Vagina (tissue), 2 donors: ENCODE results near the gene WDR89.

Experiments used
- POLR2A ChIP-seq, 2 donors: fragments of 450-650 bp; IDR thresholded peaks; one replicate each; pipeline ENCODE4 v1.6.1; 2017; ENCODE audit warnings: antibody characterized with exemption in 2 of 2, mild to moderate bottlenecking in 2 of 2, moderate library complexity in 2 of 2
- POLR2AphosphoS5 ChIP-seq, 2 donors: sonication (generic); formaldehyde crosslinking; IDR thresholded peaks; one replicate each; pipeline ENCODE4 v1.9.0; 2017; ENCODE audit warnings: antibody characterized with exemption in 2 of 2, mild to moderate bottlenecking in 2 of 2, low read depth in 1 of 2; ENCODE audit not compliant: insufficient read depth in 1 of 2
- TF ChIP-seq, protein P1 (sequence below), 3 experiments: fragments of 450-650 bp in 2 of 3; fragments of 200-600 bp in 1 of 3; sonication (generic) in 1 of 3; IDR thresholded peaks; one replicate each; pipeline ENCODE4 v1.5.1; 2017 to 2019; ENCODE audit warnings: antibody characterized with exemption in 3 of 3, mild to moderate bottlenecking in 2 of 3, moderate library complexity in 2 of 3

DNA sequence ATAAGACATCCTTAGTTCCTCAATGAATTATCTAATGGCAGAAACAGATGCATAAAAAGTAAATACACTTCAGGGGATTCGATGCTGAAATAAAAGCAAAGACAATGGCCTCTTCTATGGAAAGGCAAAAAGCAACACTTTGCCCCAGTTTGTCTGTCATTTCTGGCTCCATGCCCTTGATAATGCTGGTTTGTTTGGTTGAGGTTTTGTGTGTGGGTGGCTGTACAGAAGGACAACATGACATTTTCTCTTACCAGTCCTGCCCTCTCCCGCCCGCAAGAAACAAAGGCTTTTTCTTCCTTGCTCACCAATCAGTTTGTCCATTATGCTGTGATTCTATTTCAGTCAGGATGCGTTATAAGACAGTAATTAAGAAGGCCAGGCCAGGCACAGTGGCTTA is 18.1 kb upstream of the WDR89 start:
- no peak for TF ChIP-seq POLR2A (IDR thresholded peaks at IDR 0.05)
- TF ChIP-seq, protein P1, sequence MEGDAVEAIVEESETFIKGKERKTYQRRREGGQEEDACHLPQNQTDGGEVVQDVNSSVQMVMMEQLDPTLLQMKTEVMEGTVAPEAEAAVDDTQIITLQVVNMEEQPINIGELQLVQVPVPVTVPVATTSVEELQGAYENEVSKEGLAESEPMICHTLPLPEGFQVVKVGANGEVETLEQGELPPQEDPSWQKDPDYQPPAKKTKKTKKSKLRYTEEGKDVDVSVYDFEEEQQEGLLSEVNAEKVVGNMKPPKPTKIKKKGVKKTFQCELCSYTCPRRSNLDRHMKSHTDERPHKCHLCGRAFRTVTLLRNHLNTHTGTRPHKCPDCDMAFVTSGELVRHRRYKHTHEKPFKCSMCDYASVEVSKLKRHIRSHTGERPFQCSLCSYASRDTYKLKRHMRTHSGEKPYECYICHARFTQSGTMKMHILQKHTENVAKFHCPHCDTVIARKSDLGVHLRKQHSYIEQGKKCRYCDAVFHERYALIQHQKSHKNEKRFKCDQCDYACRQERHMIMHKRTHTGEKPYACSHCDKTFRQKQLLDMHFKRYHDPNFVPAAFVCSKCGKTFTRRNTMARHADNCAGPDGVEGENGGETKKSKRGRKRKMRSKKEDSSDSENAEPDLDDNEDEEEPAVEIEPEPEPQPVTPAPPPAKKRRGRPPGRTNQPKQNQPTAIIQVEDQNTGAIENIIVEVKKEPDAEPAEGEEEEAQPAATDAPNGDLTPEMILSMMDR (IDR thresholded peaks at IDR 0.05) = no peak
- TF ChIP-seq POLR2AphosphoS5 (IDR thresholded peaks at IDR 0.05; ENCODE audit: insufficient read depth in 1 of 2, low read depth in 1 of 2) = no peak
